Right atrium auricular region (tissue), 2 donors: ENCODE data around the gene VWCE. TPM values are rescaled to one million over a fixed set of nuclear protein-coding genes. Genes with fewer than 3 reads are reported as not detected.
A peak's percentile ranks its signal among the peaks of the same experiment; 100 is the strongest.

Experiments
- DNase-seq: peaks from one replicate; pipeline ENCODE4 v3.0.0-alpha.2; 2019; ENCODE audit warnings: low spot score
- H3K27ac ChIP-seq, 2 donors: fragments of 200-600 bp; sonication (generic); 1 replicate in 1 of 2; 2 replicates in 1 of 2; pipeline ENCODE4 v1.5.1; 2016 to 2019
- H3K27me3 ChIP-seq, 2 donors: fragments of 200-600 bp; sonication (generic); one replicate each; pipeline versions ENCODE4 v1.5.1 to v1.6.0; 2017 to 2019
- H3K36me3 ChIP-seq: fragments of 200-600 bp; sonication (generic); one replicate; pipeline ENCODE4 v1.5.1; 2016
- H3K4me1 ChIP-seq, 2 donors: fragments of 200-600 bp; sonication (generic); one replicate each; pipeline versions ENCODE4 v1.5.1 to v1.6.0; 2017 to 2019
- H3K4me3 ChIP-seq, 2 donors: fragments of 200-600 bp; sonication (generic); 1 replicate in 1 of 2; 2 replicates in 1 of 2; pipeline ENCODE4 v1.5.1; 2017 to 2019; ENCODE audit warnings: mild to moderate bottlenecking in 1 of 2, moderate library complexity in 1 of 2
- H3K9me3 ChIP-seq, 2 donors: fragments of 200-600 bp; sonication (generic); one replicate each; pipeline ENCODE4 v1.5.1; 2019
- total RNA-seq, 2 donors: library from RNA; depleted of rRNA; stranded (reverse); fragments of >200 nt; gene quantifications; one replicate each; pipeline ENCODE4 v1.1.0, GENCODE V29; 2016
- TF ChIP-seq, protein P1 (sequence below), 2 donors: fragments of 200-600 bp; sonication (generic); IDR thresholded peaks; one replicate each; pipeline ENCODE4 v1.5.1; 2019; ENCODE audit warnings: antibody characterized with exemption in 2 of 2

The VWCE gene
- total RNA-seq, 2 donors from 2014 or later = 0.48 to 0.94 TPM

DNA sequence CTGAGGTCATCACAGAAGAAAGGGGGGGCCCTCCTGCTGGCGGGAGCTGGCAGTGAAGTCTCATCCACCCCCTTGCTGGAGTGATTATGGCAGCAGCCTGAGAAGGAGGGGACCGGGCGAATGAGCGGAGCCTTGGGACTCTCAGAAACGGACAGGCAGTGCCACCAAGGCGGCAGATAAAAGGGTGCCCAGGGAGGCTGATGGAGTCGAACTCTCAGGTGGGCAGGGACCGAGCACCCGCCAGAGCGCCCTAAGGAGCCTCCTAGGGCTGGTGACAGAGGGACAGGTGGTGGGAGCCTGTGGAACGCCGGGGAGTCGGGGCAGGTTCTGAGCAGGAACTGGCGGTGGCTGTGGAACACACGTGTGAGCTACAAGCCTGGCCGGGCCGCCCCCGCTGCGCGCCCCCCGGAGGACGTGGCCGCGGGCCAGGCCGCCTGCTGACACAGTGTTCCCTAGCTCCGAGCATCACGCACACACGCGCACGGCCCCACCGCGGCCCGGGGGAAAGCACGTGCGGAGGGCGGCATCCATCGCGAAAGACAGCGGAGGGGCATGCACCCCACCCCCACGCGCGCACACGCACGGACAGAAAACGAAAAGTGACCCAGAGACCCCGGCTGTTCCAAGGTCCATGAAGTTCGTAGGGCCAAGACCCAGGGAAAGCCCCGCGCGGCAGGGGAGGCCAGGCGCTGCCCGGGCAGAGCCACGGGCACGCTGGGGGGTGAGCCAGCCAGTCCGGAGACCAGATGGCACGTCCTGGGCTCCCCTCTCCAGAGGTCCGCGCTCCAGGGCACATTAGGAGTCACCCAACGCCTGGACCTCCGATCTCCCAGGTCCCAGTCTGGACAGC is 1.0 kb downstream of the VWCE start:
- Histone ChIP-seq H3K4me3 (peak overlapping the region; percentile 42 to 69), H3K27me3 (no peaks in the 10 kb centered on the region), H3K9me3 (no peaks in the 10 kb centered on the region), H3K27ac (peak overlapping the region in 1 of 2 donors; percentile 64), H3K4me1 (peaks cover 0 to 44% of the 10 kb centered on the region in 2 donors), H3K36me3 (no peaks in the 10 kb centered on the region)
- DNase-seq = peak; percentile 62
- TF ChIP-seq, protein P1, sequence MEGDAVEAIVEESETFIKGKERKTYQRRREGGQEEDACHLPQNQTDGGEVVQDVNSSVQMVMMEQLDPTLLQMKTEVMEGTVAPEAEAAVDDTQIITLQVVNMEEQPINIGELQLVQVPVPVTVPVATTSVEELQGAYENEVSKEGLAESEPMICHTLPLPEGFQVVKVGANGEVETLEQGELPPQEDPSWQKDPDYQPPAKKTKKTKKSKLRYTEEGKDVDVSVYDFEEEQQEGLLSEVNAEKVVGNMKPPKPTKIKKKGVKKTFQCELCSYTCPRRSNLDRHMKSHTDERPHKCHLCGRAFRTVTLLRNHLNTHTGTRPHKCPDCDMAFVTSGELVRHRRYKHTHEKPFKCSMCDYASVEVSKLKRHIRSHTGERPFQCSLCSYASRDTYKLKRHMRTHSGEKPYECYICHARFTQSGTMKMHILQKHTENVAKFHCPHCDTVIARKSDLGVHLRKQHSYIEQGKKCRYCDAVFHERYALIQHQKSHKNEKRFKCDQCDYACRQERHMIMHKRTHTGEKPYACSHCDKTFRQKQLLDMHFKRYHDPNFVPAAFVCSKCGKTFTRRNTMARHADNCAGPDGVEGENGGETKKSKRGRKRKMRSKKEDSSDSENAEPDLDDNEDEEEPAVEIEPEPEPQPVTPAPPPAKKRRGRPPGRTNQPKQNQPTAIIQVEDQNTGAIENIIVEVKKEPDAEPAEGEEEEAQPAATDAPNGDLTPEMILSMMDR (IDR thresholded peaks at IDR 0.05) = no peak

DNA sequence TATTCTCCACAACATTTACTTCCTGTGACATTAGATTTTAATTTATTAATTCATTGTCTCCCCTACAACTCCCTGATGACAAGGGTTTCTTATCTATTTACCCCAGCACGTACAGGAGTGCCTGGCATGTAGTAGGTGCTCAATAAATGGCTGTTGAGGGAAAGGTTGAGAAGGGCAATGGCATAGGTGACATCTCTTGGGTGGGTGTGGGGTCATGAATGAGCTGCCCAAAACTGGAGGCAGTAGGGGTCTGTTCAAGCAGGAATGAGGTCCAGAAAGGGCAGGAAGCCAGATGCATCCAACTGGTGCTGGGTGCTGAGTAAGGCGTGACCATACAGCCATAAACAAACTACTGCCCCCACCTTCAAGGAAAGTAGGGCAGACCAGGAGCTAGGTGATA is 2.8 kb downstream of the VWCE start:
- Histone ChIP-seq H3K4me1 (peaks cover 0 to 28% of the 10 kb centered on the region in 2 donors), H3K9me3 (no peaks in the 10 kb centered on the region), H3K36me3 (no peaks in the 10 kb centered on the region), H3K4me3 (no peak overlapping the region), H3K27me3 (no peaks in the 10 kb centered on the region), H3K27ac (no peak overlapping the region)
- TF ChIP-seq, protein P1 (IDR thresholded peaks at IDR 0.05) = no peak
- DNase-seq = no peak

DNA sequence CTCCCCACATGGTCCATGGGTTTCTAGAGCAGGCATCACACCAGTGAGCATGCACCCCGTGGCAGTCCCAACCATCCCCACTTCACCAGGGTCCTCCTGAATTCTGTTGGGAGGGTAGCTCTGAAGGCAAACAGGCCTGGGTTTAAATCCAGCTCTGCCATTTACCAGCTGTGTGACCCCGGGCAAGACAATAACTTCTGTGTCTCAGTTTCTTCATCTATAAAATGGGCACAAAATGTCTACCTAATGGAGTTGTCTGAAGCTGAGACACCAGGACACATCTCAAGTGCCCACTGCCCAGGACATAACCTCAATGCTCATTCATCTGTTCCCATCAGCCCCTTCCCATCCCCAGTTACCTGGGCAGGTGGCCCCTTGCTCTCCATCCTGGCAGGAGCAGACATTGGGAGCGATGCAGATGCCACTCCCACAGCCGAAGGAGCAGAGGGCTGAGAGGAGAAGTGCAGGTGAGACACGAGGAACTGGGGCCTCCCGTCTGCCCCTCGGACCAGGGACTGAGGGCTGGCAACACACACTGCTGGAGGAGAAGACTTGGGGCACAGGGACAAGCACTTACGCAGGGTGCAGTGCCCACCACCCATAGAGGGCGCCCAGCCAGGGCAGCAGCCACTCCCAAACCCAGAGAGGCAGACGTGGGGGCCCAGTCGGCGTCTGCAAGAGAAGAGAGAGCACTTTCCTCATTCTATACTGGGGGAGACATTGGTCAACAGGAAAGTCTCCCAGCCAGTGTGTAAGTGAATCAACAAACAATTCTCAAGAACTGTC is 4.0 kb downstream of the VWCE start:
- H3K27me3 ChIP-seq = no peaks in the 10 kb centered on the region
- no peak overlapping the region for H3K27ac ChIP-seq
- no peaks in the 10 kb centered on the region for H3K9me3 ChIP-seq
- H3K4me3 ChIP-seq = no peak overlapping the region
- peaks cover 0 to 25% of the 10 kb centered on the region in 2 donors for H3K4me1 ChIP-seq
- TF ChIP-seq, protein P1 (IDR thresholded peaks at IDR 0.05) = no peak
- H3K36me3 ChIP-seq = no peaks in the 10 kb centered on the region
- no peak for DNase-seq

DNA sequence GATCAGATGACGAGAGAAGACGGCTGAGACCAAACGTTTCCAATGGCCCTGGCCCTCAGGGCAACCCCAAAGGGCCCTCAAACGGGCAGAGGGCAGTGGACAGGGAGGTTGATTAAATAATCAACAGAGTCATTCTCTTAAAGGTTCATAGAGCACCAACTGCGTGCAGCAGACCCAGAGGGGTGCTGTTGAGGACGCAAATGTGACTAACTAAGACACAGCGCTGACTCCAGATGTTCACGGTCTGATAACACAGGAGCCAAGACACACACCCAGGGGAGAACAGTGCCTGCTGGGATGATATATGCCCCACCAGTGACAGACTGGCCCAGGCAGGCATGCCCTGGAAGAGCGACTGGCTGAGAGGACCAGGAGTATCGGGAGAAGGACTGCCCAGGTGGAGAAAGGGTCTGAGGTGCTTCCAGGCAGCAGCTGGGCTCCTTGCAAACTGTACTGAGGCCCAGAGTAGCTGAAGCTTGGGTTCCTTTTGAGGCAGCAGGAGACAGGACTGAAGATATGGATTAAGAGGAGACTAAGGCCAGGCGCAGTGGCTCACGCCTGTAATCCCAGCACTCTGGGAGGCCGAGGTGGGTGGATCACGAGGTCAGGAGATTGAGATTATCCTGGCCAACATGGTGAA is 7.7 kb downstream of the VWCE start:
- no peaks in the 10 kb centered on the region for H3K9me3 ChIP-seq
- no peaks in the 10 kb centered on the region for H3K4me1 ChIP-seq
- no peak overlapping the region for H3K4me3 ChIP-seq
- DNase-seq = no peak
- H3K27ac ChIP-seq = no peak overlapping the region
- TF ChIP-seq, protein P1 (IDR thresholded peaks at IDR 0.05) = no peak
- H3K36me3 ChIP-seq = no peaks in the 10 kb centered on the region
- no peaks in the 10 kb centered on the region for H3K27me3 ChIP-seq

DNA sequence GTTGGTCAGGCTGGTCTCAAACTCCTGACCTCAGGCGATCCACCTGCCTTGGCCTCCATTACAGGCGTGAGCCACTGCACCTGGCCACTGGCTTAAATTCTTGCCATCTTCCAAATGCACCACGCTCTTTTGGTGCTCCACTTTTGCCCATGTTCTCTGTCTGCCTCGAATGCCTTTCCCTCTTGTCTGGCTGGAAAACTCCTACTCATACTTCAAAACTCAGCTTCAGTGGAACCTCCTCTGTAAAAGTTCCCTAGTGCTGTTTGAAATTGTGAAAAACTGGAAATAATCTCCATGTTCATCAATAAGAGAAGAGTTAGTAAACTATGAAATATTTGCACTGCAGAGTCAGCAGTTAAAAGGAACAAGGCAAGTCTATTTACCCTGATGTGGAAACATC is 11.5 kb downstream of the VWCE start:
- Histone ChIP-seq H3K4me3 (no peak overlapping the region), H3K36me3 (no peaks in the 10 kb centered on the region), H3K27me3 (no peaks in the 10 kb centered on the region), H3K27ac (no peak overlapping the region), H3K9me3 (no peaks in the 10 kb centered on the region), H3K4me1 (peaks cover 0 to 7% of the 10 kb centered on the region in 2 donors)
- DNase-seq = no peak
- TF ChIP-seq, protein P1 (IDR thresholded peaks at IDR 0.05) = no peak
